K562 (cell line): ENCODE results near the gene CNR2. TPM values are rescaled to one million over a fixed set of nuclear protein-coding genes. Genes with fewer than 3 reads are reported as not detected.

Experiments
- BRD4 ChIP-seq: fragments of 200-600 bp; sonication (generic); IDR thresholded peaks from 2 replicates; pipeline ENCODE4 v1.6.1; 2017; ENCODE audit warnings: inconsistent platforms
- CBX8 ChIP-seq: fragments of 200-600 bp; sonication (generic); IDR thresholded peaks from 2 replicates; pipeline ENCODE4 v1.6.1; 2012; ENCODE audit warnings: borderline replicate concordance, mixed run types, low read depth, mild to moderate bottlenecking, moderate library complexity, mixed read lengths, low read length, control low read depth, inconsistent platforms; ENCODE audit not compliant: poor library complexity, severe bottlenecking; ENCODE audit errors: extremely low read depth
- CHD2 ChIP-seq: IDR thresholded peaks from 2 replicates; pipeline ENCODE4 v1.6.1; 2011; ENCODE audit warnings: low read depth, low read length
- CREB1 ChIP-seq, 2 experiments: sonication (generic) in 1 of 2; formaldehyde crosslinking in 1 of 2; IDR thresholded peaks; 2 replicates each; pipeline versions ENCODE4 v1.6.1 to v1.8.0; 2012 to 2022; ENCODE audit warnings: inconsistent platforms in 1 of 2, mild to moderate bottlenecking in 1 of 2, missing genetic modification reagents in 1 of 2, moderate library complexity in 1 of 2
- CREM ChIP-seq: IDR thresholded peaks from 2 replicates; pipeline ENCODE4 v1.6.1; 2014; ENCODE audit warnings: antibody characterized with exemption, low read depth
- GABPB1 ChIP-seq: sonication (generic); formaldehyde crosslinking; IDR thresholded peaks from 2 replicates; pipeline ENCODE4 v1.8.0; 2022; ENCODE audit warnings: mild to moderate bottlenecking, missing genetic modification reagents
- GATAD2A ChIP-seq: fragments of 450-650 bp; IDR thresholded peaks from 2 replicates; pipeline ENCODE4 v1.6.1; 2017
- GTF2A2 ChIP-seq: IDR thresholded peaks from 2 replicates; pipeline ENCODE4 v1.6.1; 2016; ENCODE audit warnings: mild to moderate bottlenecking, missing genetic modification characterization, missing compliant biosample characterization
- HOXB6 ChIP-seq: fragments of 250-450 bp; sonication (Bioruptor Pico); IDR thresholded peaks from 2 replicates; pipeline ENCODE4 v1.5.1; 2022; ENCODE audit warnings: mild to moderate bottlenecking, borderline replicate concordance
- JUNB ChIP-seq: fragments of 450-650 bp; formaldehyde crosslinking; conservative IDR thresholded peaks from 2 replicates; pipeline ENCODE4 v1.4.0; 2020; ENCODE audit warnings: mild to moderate bottlenecking
- MAFF ChIP-seq: IDR thresholded peaks from 2 replicates; pipeline ENCODE4 v1.6.1; 2012; ENCODE audit warnings: low read length, improper control_type of control experiment
- MTA3 ChIP-seq: fragments of 450-650 bp; formaldehyde crosslinking; IDR thresholded peaks from 2 replicates; pipeline ENCODE4 v1.6.1; 2017; ENCODE audit warnings: mild to moderate bottlenecking, borderline replicate concordance
- MXI1 ChIP-seq: IDR thresholded peaks from 2 replicates; pipeline ENCODE4 v1.6.1; 2011; ENCODE audit warnings: low read depth, mild to moderate bottlenecking, improper control_type of control experiment, low read length
- NCOA2 ChIP-seq, 2 experiments: fragments of 450-650 bp; IDR thresholded peaks; 2 replicates each; pipeline ENCODE4 v1.6.1; 2018; ENCODE audit warnings: mild to moderate bottlenecking in 2 of 2, moderate library complexity in 1 of 2; ENCODE audit not compliant: partially characterized antibody in 2 of 2
- NFRKB ChIP-seq: fragments of 450-650 bp; IDR thresholded peaks from 2 replicates; pipeline ENCODE4 v1.6.1; 2016; ENCODE audit warnings: low read depth
- NFYB ChIP-seq: IDR thresholded peaks from 2 replicates; pipeline ENCODE4 v1.6.1; 2011; ENCODE audit warnings: mild to moderate bottlenecking, moderate library complexity; ENCODE audit not compliant: insufficient read length; ENCODE audit errors: extremely low read depth
- NR2C1 ChIP-seq, 2 experiments: fragments of 450-650 bp; IDR thresholded peaks; 2 replicates each; pipeline ENCODE4 v1.6.1; 2017; ENCODE audit warnings: mild to moderate bottlenecking in 2 of 2, antibody characterized with exemption in 1 of 2, inconsistent platforms in 1 of 2, missing compliant biosample characterization in 1 of 2, missing genetic modification characterization in 1 of 2
- PYGO2 ChIP-seq: fragments of 450-650 bp; IDR thresholded peaks from 2 replicates; pipeline ENCODE4 v1.6.1; 2016; ENCODE audit warnings: mild to moderate bottlenecking, missing genetic modification characterization, moderate library complexity, missing compliant biosample characterization
- RAD51 ChIP-seq: fragments of 450-650 bp; IDR thresholded peaks from 2 replicates; pipeline ENCODE4 v1.7.1; 2016; ENCODE audit warnings: low read depth, mild to moderate bottlenecking, borderline replicate concordance
- RFX1 ChIP-seq: fragments of 450-650 bp; IDR thresholded peaks from 2 replicates; pipeline ENCODE4 v1.6.1; 2016; ENCODE audit warnings: mild to moderate bottlenecking, moderate library complexity
- SREBF1 ChIP-seq: fragments of 150-350 bp; IDR thresholded peaks from 2 replicates; pipeline ENCODE4 v1.6.1; 2014; ENCODE audit warnings: antibody characterized with exemption, low read depth, low read length, borderline replicate concordance
- TARDBP ChIP-seq: fragments of 450-650 bp; IDR thresholded peaks from 2 replicates; pipeline ENCODE4 v1.6.1; 2016
- TCF7L2 ChIP-seq: fragments of 150-350 bp; IDR thresholded peaks from 2 replicates; pipeline ENCODE4 v1.6.1; 2016; ENCODE audit warnings: low read depth, mild to moderate bottlenecking, low read length, moderate library complexity
- ZC3H8 ChIP-seq: fragments of 450-650 bp; IDR thresholded peaks from 2 replicates; pipeline ENCODE4 v1.6.1; 2017
- ZNF263 ChIP-seq: sonication (generic); formaldehyde crosslinking; IDR thresholded peaks from 2 replicates; pipeline ENCODE4 v1.8.0; 2022; ENCODE audit warnings: mild to moderate bottlenecking, missing genetic modification reagents, borderline replicate concordance
- polyA plus RNA-seq, 8 experiments: library from polyadenylated mRNA; depleted of rRNA in 4 of 8; stranded (reverse) in 5 of 8; unstranded in 3 of 8; fragments of >200 nt; fragmentation: Nextera tagmentation in 2 of 8; fragmentation: Illumina TruSeq in 1 of 8; extraction: Ambion mirVana in 2 of 8; extraction: Trizol in 1 of 8; gene quantifications; 2 replicates each; pipeline versions ENCODE4 v1.2.1 to v1.2.3, GENCODE V29; 2011 to 2014; ENCODE audit warnings: inconsistent platforms in 1 of 8, missing spikeins in 1 of 8
- total RNA-seq, 7 experiments: library from RNA; depleted of rRNA in 6 of 7; stranded (reverse); fragments of >200 nt in 6 of 7; fragmentation: Illumina TruSeq in 2 of 7; extraction: Trizol in 2 of 7; gene quantifications; 2 replicates each; pipeline versions ENCODE4 v1.2.1 to v1.2.3, GENCODE V29; 2011 to 2021; ENCODE audit warnings: low replicate concordance in 1 of 7
- TF ChIP-seq, protein P1 (sequence below): sonication (generic); formaldehyde crosslinking; IDR thresholded peaks from 2 replicates; pipeline ENCODE4 v1.8.0; 2022; ENCODE audit warnings: mild to moderate bottlenecking, missing genetic modification reagents
- TF ChIP-seq, protein P2 (sequence below): fragments of 250-450 bp; sonication (Bioruptor Pico); IDR thresholded peaks from 2 replicates; pipeline ENCODE4 v1.4.0; 2020; ENCODE audit warnings: mild to moderate bottlenecking, moderate library complexity

The CNR2 gene
- total and polyA plus RNA-seq, 9 of the 15 experiments (the other 6 are each of a cell fraction or from before 2014, with no cell fraction given): not detected

DNA sequence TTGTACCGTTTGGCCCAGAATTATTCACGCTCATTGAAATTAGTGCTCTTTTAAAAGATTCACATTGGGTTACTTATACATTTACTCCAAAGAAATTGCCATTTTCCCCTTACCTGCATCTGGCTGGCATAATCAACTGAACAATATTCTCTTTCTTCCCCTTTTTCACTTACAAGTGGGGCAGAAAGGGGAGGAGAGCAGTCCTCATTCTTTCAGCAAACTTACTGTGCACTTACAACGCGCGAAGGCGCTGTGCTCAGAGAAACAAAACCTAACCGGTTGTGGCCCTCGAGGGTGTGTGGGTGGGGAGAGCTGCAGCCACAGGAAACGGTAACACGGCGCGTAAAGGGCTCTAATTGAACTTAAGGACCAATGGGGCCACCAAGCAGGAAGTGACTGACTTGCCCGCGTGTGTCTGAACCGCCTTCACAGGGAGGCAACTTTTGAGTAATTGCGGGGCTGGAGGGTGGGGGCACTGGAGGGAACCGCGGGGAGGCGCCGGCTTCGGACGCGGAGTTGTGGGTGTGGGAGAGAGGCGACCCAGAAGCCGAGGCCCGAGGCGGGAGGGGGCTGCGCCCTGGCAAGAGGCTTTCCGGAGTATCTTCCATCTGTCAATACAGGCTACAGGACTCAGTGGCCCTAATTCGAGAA lies 45.8 kb upstream of the CNR2 start (continued):
- TF ChIP-seq NFRKB: peak; percentile 83
- no peak for TF ChIP-seq CBX8
- TF ChIP-seq ZC3H8: 0 out of 2 replicates have a peak, but pooled peaks have one; percentile 9
- no peak for TF ChIP-seq TCF7L2
- TF ChIP-seq HOXB6 (CRISPR knock-in tag): 0 out of 2 replicates have a peak, but pooled peaks have one; percentile 12
- no peak for TF ChIP-seq GTF2A2 (tag)
- TF ChIP-seq MAFF: no peak
- no peak; the same call in 1 of the 2 replicates for TF ChIP-seq NR2C1 (IDR thresholded peaks at IDR 0.05)
- TF ChIP-seq NR2C1 (tag; IDR thresholded peaks at IDR 0.05): no peak
- TF ChIP-seq PYGO2 (tag): no peak
- peak; percentile 89 for TF ChIP-seq GABPB1 (CRISPR knock-in tag)
- no peak for TF ChIP-seq NCOA2 (IDR thresholded peaks at IDR 0.05; ENCODE audit: partially characterized antibody in 2 of 2)
- peak; percentile 10 for TF ChIP-seq NFYB
- TF ChIP-seq CREM: peak; percentile 86
- TF ChIP-seq RAD51: no peak; the same call in 1 of the 2 replicates
- no peak for TF ChIP-seq SREBF1
- TF ChIP-seq, protein P1, sequence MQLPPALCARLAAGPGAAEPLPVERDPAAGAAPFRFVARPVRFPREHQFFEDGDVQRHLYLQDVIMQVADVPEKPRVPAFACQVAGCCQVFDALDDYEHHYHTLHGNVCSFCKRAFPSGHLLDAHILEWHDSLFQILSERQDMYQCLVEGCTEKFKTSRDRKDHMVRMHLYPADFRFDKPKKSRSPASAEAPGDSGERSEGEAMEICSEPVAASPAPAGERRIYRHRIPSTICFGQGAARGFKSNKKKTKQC (CRISPR knock-in tag): no peak; the same call in 1 of the 2 replicates
- peak; percentile 47; the same call in 1 of the 2 replicates for TF ChIP-seq CREB1 (IDR thresholded peaks at IDR 0.05)
- peak; percentile 55 for TF ChIP-seq CREB1 (CRISPR knock-in tag; IDR thresholded peaks at IDR 0.05)
- TF ChIP-seq GATAD2A: no peak
- TF ChIP-seq CHD2: no peak
- no peak for TF ChIP-seq RFX1
- TF ChIP-seq BRD4: 0 out of 2 replicates have a peak, but pooled peaks have one; percentile 1
- TF ChIP-seq ZNF263: no peak
- peak; percentile 43; the same call in 1 of the 2 replicates for TF ChIP-seq TARDBP
- no peak; the same call in 1 of the 2 replicates for TF ChIP-seq MXI1
- TF ChIP-seq, protein P2, sequence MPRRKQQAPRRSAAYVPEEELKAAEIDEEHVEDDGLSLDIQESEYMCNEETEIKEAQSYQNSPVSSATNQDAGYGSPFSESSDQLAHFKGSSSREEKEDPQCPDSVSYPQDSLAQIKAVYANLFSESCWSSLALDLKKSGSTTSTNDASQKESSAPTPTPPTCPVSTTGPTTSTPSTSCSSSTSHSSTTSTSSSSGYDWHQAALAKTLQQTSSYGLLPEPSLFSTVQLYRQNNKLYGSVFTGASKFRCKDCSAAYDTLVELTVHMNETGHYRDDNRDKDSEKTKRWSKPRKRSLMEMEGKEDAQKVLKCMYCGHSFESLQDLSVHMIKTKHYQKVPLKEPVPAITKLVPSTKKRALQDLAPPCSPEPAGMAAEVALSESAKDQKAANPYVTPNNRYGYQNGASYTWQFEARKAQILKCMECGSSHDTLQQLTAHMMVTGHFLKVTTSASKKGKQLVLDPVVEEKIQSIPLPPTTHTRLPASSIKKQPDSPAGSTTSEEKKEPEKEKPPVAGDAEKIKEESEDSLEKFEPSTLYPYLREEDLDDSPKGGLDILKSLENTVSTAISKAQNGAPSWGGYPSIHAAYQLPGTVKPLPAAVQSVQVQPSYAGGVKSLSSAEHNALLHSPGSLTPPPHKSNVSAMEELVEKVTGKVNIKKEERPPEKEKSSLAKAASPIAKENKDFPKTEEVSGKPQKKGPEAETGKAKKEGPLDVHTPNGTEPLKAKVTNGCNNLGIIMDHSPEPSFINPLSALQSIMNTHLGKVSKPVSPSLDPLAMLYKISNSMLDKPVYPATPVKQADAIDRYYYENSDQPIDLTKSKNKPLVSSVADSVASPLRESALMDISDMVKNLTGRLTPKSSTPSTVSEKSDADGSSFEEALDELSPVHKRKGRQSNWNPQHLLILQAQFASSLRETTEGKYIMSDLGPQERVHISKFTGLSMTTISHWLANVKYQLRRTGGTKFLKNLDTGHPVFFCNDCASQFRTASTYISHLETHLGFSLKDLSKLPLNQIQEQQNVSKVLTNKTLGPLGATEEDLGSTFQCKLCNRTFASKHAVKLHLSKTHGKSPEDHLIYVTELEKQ (CRISPR knock-in tag): no peak
- TF ChIP-seq JUNB: no peak
- peak; percentile 37; the same call in 1 of the 2 replicates for TF ChIP-seq MTA3
